DOHH2 (cell line): Measurements from ENCODE around the gene TRIM46.

ENCODE experiments used
- CTCF ChIP-seq: fragments of 200-600 bp; sonication (generic); IDR thresholded peaks from one replicate; pipeline ENCODE4 v1.5.1; 2014; ENCODE audit warnings: antibody characterized with exemption, mild to moderate bottlenecking, low read depth, low read length; ENCODE audit not compliant: poor library complexity, severe bottlenecking
- EZH2phosphoT487 ChIP-seq: fragments of 200-600 bp; sonication (generic); IDR thresholded peaks from 2 replicates; pipeline ENCODE4 v1.6.1; 2017; ENCODE audit warnings: borderline replicate concordance, mild to moderate bottlenecking, antibody characterized with exemption, low read length, moderate library complexity, mixed read lengths

DNA sequence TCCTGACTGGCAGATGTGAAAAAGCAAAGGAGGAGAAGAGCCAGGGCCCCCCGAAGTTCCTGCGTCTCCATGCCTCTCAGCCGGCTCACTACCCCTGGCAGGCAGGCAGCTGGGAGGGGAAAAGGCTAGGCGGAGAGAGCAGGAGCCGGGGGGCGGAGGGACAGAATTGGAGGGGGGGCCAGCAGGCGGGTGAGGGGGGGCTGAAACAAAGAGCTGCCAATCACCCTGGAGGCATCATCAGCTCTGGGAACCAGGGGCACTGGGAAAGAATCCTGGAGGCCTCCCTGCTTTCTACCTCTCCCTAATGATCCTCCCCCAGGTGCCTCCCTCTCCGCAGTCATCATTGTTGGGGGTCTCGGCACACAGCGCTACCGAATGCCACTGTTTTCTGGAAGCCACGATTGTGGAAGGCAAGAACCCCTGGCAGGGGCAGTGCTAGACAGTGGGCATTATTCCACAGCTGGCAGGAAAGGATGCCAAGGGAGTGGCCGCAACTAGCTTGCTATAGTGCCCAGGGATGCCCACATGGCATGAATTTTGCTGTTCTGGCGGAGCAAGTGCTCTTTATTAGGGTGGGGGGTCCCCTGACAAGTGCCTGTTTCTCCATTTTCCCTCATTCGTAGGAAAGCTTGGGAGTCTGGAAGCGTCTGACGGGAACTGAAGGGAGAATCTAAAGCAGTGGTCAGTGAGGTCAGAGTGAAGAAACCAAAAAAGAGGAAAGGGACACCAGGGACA lies 34.3 kb downstream of the TRIM46 start, which contains the start of gene THBS3:
- TF ChIP-seq CTCF = no peak
- no peak for TF ChIP-seq EZH2phosphoT487
